Gastroesophageal sphincter (tissue), 4 donors: ENCODE data around the gene PCTP. TPM values are rescaled to one million over a fixed set of nuclear protein-coding genes. Genes with fewer than 3 reads are reported as not detected.

Source experiments
- ATAC-seq: fragments of 150-250 bp; one replicate; pipeline ENCODE4 v1.9.1; 2016; ENCODE audit warnings: mild to moderate bottlenecking, moderate library complexity
- H3K27ac ChIP-seq, 4 donors: fragments of 200-600 bp; sonication (generic) in 3 of 4; 1 replicate in 3 of 4; 2 replicates in 1 of 4; pipeline ENCODE4 v1.5.1; 2016 to 2019
- H3K27me3 ChIP-seq: fragments of 200-600 bp; sonication (generic); one replicate; pipeline ENCODE4 v1.5.1; 2019
- H3K36me3 ChIP-seq, 2 donors: fragments of 200-600 bp; sonication (generic); one replicate each; pipeline ENCODE4 v1.5.1; 2019; ENCODE audit warnings: control low read depth in 1 of 2
- H3K4me1 ChIP-seq, 3 donors: fragments of 200-600 bp; sonication (generic); 1 replicate in 2 of 3; 2 replicates in 1 of 3; pipeline ENCODE4 v1.5.1; 2016 to 2019; ENCODE audit warnings: control low read depth in 2 of 3
- H3K4me3 ChIP-seq, 2 donors: fragments of 200-600 bp; sonication (generic); one replicate each; pipeline ENCODE4 v1.5.1; 2019; ENCODE audit warnings: mild to moderate bottlenecking in 1 of 2, moderate library complexity in 1 of 2
- H3K9me3 ChIP-seq, 3 donors: fragments of 200-600 bp; sonication (generic); one replicate each; pipeline ENCODE4 v1.5.1; 2017 to 2019; ENCODE audit warnings: control low read depth in 2 of 3
- CTCF ChIP-seq, 4 experiments: fragments of 200-600 bp in 2 of 4; fragments of 450-650 bp in 2 of 4; sonication (generic) in 1 of 4; IDR thresholded peaks; one replicate each; pipeline ENCODE4 v1.5.1; 2017 to 2019; ENCODE audit warnings: antibody characterized with exemption in 4 of 4, mild to moderate bottlenecking in 2 of 4, moderate library complexity in 2 of 4
- EP300 ChIP-seq: sonication (generic); formaldehyde crosslinking; IDR thresholded peaks from one replicate; pipeline ENCODE4 v1.6.1; 2017; ENCODE audit warnings: antibody characterized with exemption, mild to moderate bottlenecking
- POLR2A ChIP-seq, 2 donors: fragments of 450-650 bp; IDR thresholded peaks; one replicate each; pipeline ENCODE4 v1.6.1; 2017; ENCODE audit warnings: antibody characterized with exemption in 2 of 2, mild to moderate bottlenecking in 2 of 2, moderate library complexity in 1 of 2
- POLR2AphosphoS5 ChIP-seq: sonication (generic); formaldehyde crosslinking; IDR thresholded peaks from one replicate; pipeline ENCODE4 v1.6.1; 2017; ENCODE audit warnings: antibody characterized with exemption
- WGBS, 2 donors: methylation state at CpG; one replicate each; pipeline ENCODE4 v1.1.5; 2018; ENCODE audit warnings: low coverage in 1 of 2; 5-methylcytosine and 5-hydroxymethylcytosine counted together
- total RNA-seq, 4 donors: library from RNA; depleted of rRNA; stranded (reverse); fragments of >200 nt; gene quantifications; one replicate each; pipeline ENCODE4 v1.1.0, GENCODE V29; 2016

The PCTP gene
- total RNA-seq, 4 donors from 2014 or later = 11.3 to 27.3 (median 18.8) TPM

- WGBS, 2 donors = 93 to 100% methylated on average over 1 of the region's 1 CpG
Measured at GRCh38 chr17:55817397-55817709, 66.5 kb downstream of the PCTP start.

GRCh38 chr17:55818026-55818425 is 67.2 kb downstream of the PCTP start:
- ATAC-seq = no peak
- peaks cover 0 to 9% (median 0%) of the 10 kb centered on the region in 3 donors for H3K9me3 ChIP-seq
- H3K27me3 ChIP-seq = no peaks in the 10 kb centered on the region
- no peak overlapping the region for H3K4me3 ChIP-seq
- TF ChIP-seq CTCF (IDR thresholded peaks at IDR 0.05) (no peak), POLR2A (IDR thresholded peaks at IDR 0.05) (no peak)
- H3K36me3 ChIP-seq = no peaks in the 10 kb centered on the region
- H3K4me1 ChIP-seq = peaks cover 0 to 3% (median 0%) of the 10 kb centered on the region in 3 donors
- 74 to 91% methylated on average over 2 to 3 of the region's 3 CpGs for WGBS, 2 donors
- no peak overlapping the region for H3K27ac ChIP-seq

More at GRCh38 chr17:55817397-55817709, 66.5 kb downstream of the PCTP start:
- ATAC-seq = no peak
- Histone ChIP-seq H3K4me1 (peaks cover 0 to 3% (median 0%) of the 10 kb centered on the region in 3 donors), H3K9me3 (peaks cover 0 to 9% (median 0%) of the 10 kb centered on the region in 3 donors), H3K27me3 (no peaks in the 10 kb centered on the region), H3K27ac (no peak overlapping the region), H3K4me3 (no peak overlapping the region), H3K36me3 (no peaks in the 10 kb centered on the region)
- TF ChIP-seq POLR2A (IDR thresholded peaks at IDR 0.05) (no peak), POLR2AphosphoS5 (no peak)

- TF ChIP-seq POLR2A (IDR thresholded peaks at IDR 0.05) = no peak
- no peak for TF ChIP-seq POLR2AphosphoS5
- no peak for TF ChIP-seq CTCF (IDR thresholded peaks at IDR 0.05)
- no peak for TF ChIP-seq EP300
- 80 to 87% methylated on average over 5 of the region's 5 CpGs for WGBS, 2 donors
- Histone ChIP-seq H3K27me3 (no peaks in the 10 kb centered on the region), H3K36me3 (peaks cover 0 to 2% of the 10 kb centered on the region in 2 donors), H3K4me1 (peaks cover 0 to 3% (median 0%) of the 10 kb centered on the region in 3 donors), H3K27ac (no peak overlapping the region), H3K9me3 (peaks cover 0 to 9% (median 0%) of the 10 kb centered on the region in 3 donors), H3K4me3 (no peak overlapping the region)
- no peak for ATAC-seq
Measured at GRCh38 chr17:55818451-55819375, 67.9 kb downstream of the PCTP start.

GRCh38 chr17:55820675-55821074 is 69.8 kb downstream of the PCTP start:
- TF ChIP-seq CTCF (IDR thresholded peaks at IDR 0.05) (no peak), EP300 (no peak), POLR2A (IDR thresholded peaks at IDR 0.05) (no peak), POLR2AphosphoS5 (no peak)
- H3K4me1 ChIP-seq = no peaks in the 10 kb centered on the region
- ATAC-seq = no peak
- peaks cover 0 to 6% of the 10 kb centered on the region in 2 donors for H3K36me3 ChIP-seq
- H3K27me3 ChIP-seq = no peaks in the 10 kb centered on the region
- H3K9me3 ChIP-seq = peaks cover 0 to 9% (median 0%) of the 10 kb centered on the region in 3 donors
- no peak overlapping the region for H3K27ac ChIP-seq
- no peak overlapping the region for H3K4me3 ChIP-seq

GRCh38 chr17:55822028-55822427 is 71.2 kb downstream of the PCTP start:
- Histone ChIP-seq H3K4me1 (no peaks in the 10 kb centered on the region), H3K9me3 (peaks cover 0 to 9% (median 0%) of the 10 kb centered on the region in 3 donors), H3K4me3 (no peak overlapping the region), H3K27me3 (no peaks in the 10 kb centered on the region), H3K27ac (no peak overlapping the region), H3K36me3 (peaks cover 0 to 9% of the 10 kb centered on the region in 2 donors)
- TF ChIP-seq EP300 (no peak), POLR2A (IDR thresholded peaks at IDR 0.05) (no peak), CTCF (IDR thresholded peaks at IDR 0.05) (no peak), POLR2AphosphoS5 (no peak)
- 44 to 73% methylated on average over 2 to 3 of the region's 4 CpGs for WGBS, 2 donors
- no peak for ATAC-seq
